ENCODE data around the gene BCAN.
"Not testable (repeated sequence)": the region's sequence is repeated elsewhere in the genome, so short reads cannot be mapped to it uniquely, and the experiment has no call there.

BCAN gene

DNA sequence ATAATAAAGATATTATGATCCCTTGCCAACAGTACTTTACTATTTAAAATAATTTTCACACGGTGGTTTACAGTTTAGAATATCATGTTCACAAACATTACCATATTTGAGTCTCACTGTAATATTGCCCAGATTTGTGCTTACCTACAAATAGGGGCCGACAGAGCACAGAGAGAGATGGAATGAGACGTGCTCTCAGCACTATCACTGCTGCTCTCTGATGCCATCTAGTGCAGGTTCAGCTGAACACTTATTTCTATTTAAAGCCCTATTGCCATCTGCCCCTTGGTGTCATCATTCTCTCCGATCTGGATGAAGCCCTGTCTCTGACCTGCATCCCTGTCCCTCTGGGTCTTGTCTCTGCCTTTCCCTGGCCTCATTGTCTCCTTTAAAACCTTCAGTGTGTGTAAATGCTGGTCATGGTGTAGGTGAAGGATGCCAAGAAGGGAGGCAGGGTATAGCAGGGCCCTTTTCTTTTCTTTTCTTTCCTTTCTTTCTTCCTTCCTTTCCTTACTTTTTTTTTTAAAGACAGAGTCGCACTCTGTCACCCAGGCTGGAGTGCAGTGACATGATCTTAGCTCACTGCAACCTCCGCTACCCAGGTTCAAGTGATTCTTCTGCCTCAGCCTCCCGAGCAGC, 33.8 kb upstream of the BCAN start:
- Histone ChIP-seq H3K27me3 (replicated peaks; ENCODE audit: insufficient read depth, low read length) (peaks cover 32% of the 10 kb centered on the region), H3K4me1 (ENCODE audit: low read length) (0 out of 2 replicates have a peak, but pooled peaks cover 5% of the 10 kb centered on the region), H3K9me3 (replicated peaks; ENCODE audit: insufficient read depth, low read length) (no peaks in the 10 kb centered on the region), H3F3A (ENCODE audit: insufficient read depth, low read length) (0 out of 2 replicates have a peak, but pooled peaks cover 4% of the 10 kb centered on the region), H3K36me3 (replicated peaks; ENCODE audit: insufficient read depth, low read length) (no peaks in the 10 kb centered on the region), H4K20me1 (ENCODE audit: insufficient read depth, low read length) (no peaks in the 10 kb centered on the region), H3K9me2 (replicated peaks; ENCODE audit: insufficient read depth, low read length) (no peaks in the 10 kb centered on the region), H3K4me3 (ENCODE audit: low read length) (no peak overlapping the region), H3K4me2 (ENCODE audit: low read depth, low read length) (peak overlapping the region; percentile 7; the same call in 1 of the 2 replicates), H3K79me2 (ENCODE audit: low read length) (no peaks in the 10 kb centered on the region), H3K9ac (ENCODE audit: low read length) (no peak overlapping the region), H2AFZ (ENCODE audit: low read length) (no peak overlapping the region), H3K27ac (ENCODE audit: low read length) (no peak overlapping the region)
- DNase-seq: peak; percentile 92
- TF ChIP-seq EZH2 (optimal IDR thresholded peaks at IDR 0.05; ENCODE audit: low read depth, low read length): no peak
- TF ChIP-seq, protein P1, sequence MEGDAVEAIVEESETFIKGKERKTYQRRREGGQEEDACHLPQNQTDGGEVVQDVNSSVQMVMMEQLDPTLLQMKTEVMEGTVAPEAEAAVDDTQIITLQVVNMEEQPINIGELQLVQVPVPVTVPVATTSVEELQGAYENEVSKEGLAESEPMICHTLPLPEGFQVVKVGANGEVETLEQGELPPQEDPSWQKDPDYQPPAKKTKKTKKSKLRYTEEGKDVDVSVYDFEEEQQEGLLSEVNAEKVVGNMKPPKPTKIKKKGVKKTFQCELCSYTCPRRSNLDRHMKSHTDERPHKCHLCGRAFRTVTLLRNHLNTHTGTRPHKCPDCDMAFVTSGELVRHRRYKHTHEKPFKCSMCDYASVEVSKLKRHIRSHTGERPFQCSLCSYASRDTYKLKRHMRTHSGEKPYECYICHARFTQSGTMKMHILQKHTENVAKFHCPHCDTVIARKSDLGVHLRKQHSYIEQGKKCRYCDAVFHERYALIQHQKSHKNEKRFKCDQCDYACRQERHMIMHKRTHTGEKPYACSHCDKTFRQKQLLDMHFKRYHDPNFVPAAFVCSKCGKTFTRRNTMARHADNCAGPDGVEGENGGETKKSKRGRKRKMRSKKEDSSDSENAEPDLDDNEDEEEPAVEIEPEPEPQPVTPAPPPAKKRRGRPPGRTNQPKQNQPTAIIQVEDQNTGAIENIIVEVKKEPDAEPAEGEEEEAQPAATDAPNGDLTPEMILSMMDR (IDR thresholded peaks at IDR 0.05; ENCODE audit: low read length): peak; percentile 97
- TF ChIP-seq EZH2phosphoT487 (IDR thresholded peaks at IDR 0.05; ENCODE audit: low read length): no peak

DNA sequence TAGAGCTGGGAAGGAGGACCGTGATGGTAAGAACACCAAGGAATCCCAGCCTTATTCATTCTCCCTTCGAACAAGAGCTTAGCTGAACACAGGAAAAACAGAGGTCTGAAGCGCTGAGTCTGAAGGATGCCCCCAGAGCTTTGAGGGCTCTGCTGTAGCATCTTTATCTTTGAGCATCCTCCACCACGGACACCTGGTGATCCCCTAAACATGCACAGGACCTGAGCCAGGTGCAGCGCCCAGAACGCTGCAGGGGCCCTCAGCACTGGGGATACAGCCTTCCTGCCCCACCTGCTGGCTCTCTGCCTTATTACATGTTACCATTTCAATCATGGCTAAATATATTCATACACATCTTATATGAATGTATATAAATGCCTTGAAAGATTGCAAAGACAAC, 32.9 kb upstream of the BCAN start:
- H3K9me2 ChIP-seq (replicated peaks; ENCODE audit: insufficient read depth, low read length): no peaks in the 10 kb centered on the region
- no peaks in the 10 kb centered on the region for H4K20me1 ChIP-seq (ENCODE audit: insufficient read depth, low read length)
- no peaks in the 10 kb centered on the region for H3K9me3 ChIP-seq (replicated peaks; ENCODE audit: insufficient read depth, low read length)
- H3K4me3 ChIP-seq (ENCODE audit: low read length): no peak overlapping the region
- H3K9ac ChIP-seq (ENCODE audit: low read length): no peak overlapping the region
- H3K4me2 ChIP-seq (ENCODE audit: low read depth, low read length): no peak overlapping the region
- H3K36me3 ChIP-seq (replicated peaks; ENCODE audit: insufficient read depth, low read length): no peaks in the 10 kb centered on the region
- peak; percentile 85 for DNase-seq
- 0 out of 2 replicates have a peak, but pooled peaks cover 4% of the 10 kb centered on the region for H3F3A ChIP-seq (ENCODE audit: insufficient read depth, low read length)
- H3K79me2 ChIP-seq (ENCODE audit: low read length): no peaks in the 10 kb centered on the region
- H3K27me3 ChIP-seq (replicated peaks; ENCODE audit: insufficient read depth, low read length): peaks cover 40% of the 10 kb centered on the region
- H3K27ac ChIP-seq (ENCODE audit: low read length): no peak overlapping the region
- TF ChIP-seq EZH2 (optimal IDR thresholded peaks at IDR 0.05; ENCODE audit: low read depth, low read length) (no peak), EZH2phosphoT487 (IDR thresholded peaks at IDR 0.05; ENCODE audit: low read length) (no peak)
- TF ChIP-seq, protein P1 (IDR thresholded peaks at IDR 0.05; ENCODE audit: low read length): peak; percentile 88
- no peak overlapping the region for H2AFZ ChIP-seq (ENCODE audit: low read length)
- H3K4me1 ChIP-seq (ENCODE audit: low read length): 0 out of 2 replicates have a peak, but pooled peaks cover 5% of the 10 kb centered on the region

GRCh38 chr1:156610072-156610471, 31.8 kb upstream of the BCAN start:
- H3K9ac ChIP-seq (ENCODE audit: low read length); H3K4me1 ChIP-seq (ENCODE audit: low read length); H3K9me3 ChIP-seq (replicated peaks; ENCODE audit: insufficient read depth, low read length); H3K9me2 ChIP-seq (replicated peaks; ENCODE audit: insufficient read depth, low read length); H3K27ac ChIP-seq (ENCODE audit: low read length); H4K20me1 ChIP-seq (ENCODE audit: insufficient read depth, low read length); DNase-seq; H3K36me3 ChIP-seq (replicated peaks; ENCODE audit: insufficient read depth, low read length); H2AFZ ChIP-seq (ENCODE audit: low read length); H3F3A ChIP-seq (ENCODE audit: insufficient read depth, low read length); H3K4me3 ChIP-seq (ENCODE audit: low read length); H3K4me2 ChIP-seq (ENCODE audit: low read depth, low read length); H3K79me2 ChIP-seq (ENCODE audit: low read length): not testable (repeated sequence)
- peaks cover 48% of the 10 kb centered on the region for H3K27me3 ChIP-seq (replicated peaks; ENCODE audit: insufficient read depth, low read length)

DNA sequence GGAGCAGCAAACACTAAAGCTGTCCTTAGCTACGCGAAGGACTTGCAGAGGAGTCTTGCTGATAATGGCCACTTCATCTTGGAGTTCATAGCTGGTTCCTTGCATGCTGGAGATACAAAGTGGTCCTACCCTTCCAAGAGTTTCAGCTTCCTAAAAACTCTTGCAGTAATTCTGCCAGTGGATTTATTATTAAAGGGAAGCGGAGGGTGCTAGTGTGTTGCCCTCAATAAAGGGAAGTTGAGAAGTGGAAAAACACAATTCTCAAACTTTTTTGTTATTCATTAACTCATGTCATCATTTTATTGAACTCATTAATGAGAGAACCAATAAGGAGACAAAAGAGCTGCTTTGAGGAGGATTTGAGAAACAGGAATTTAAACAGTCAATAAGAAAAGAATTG, 29.3 kb upstream of the BCAN start:
- no peak overlapping the region for H2AFZ ChIP-seq (ENCODE audit: low read length)
- 0 out of 2 replicates have a peak, but pooled peaks cover 4% of the 10 kb centered on the region for H3F3A ChIP-seq (ENCODE audit: insufficient read depth, low read length)
- H3K9me2 ChIP-seq (replicated peaks; ENCODE audit: insufficient read depth, low read length): no peaks in the 10 kb centered on the region
- no peaks in the 10 kb centered on the region for H3K79me2 ChIP-seq (ENCODE audit: low read length)
- H3K36me3 ChIP-seq (replicated peaks; ENCODE audit: insufficient read depth, low read length): no peaks in the 10 kb centered on the region
- H3K4me2 ChIP-seq (ENCODE audit: low read depth, low read length): no peak overlapping the region
- no peak overlapping the region for H3K4me3 ChIP-seq (ENCODE audit: low read length)
- TF ChIP-seq EZH2 (optimal IDR thresholded peaks at IDR 0.05; ENCODE audit: low read depth, low read length): no peak
- TF ChIP-seq, protein P1 (IDR thresholded peaks at IDR 0.05; ENCODE audit: low read length): no peak
- no peaks in the 10 kb centered on the region for H4K20me1 ChIP-seq (ENCODE audit: insufficient read depth, low read length)
- peaks cover 64% of the 10 kb centered on the region for H3K27me3 ChIP-seq (replicated peaks; ENCODE audit: insufficient read depth, low read length)
- H3K27ac ChIP-seq (ENCODE audit: low read length): no peak overlapping the region
- H3K9me3 ChIP-seq (replicated peaks; ENCODE audit: insufficient read depth, low read length): no peaks in the 10 kb centered on the region
- DNase-seq: no peak
- no peak overlapping the region for H3K9ac ChIP-seq (ENCODE audit: low read length)
- H3K4me1 ChIP-seq (ENCODE audit: low read length): 0 out of 2 replicates have a peak, but pooled peaks cover 5% of the 10 kb centered on the region
